NCI-H146 treated with DMSO at 0.1 percent for 48 hours (cell line): ENCODE measurements around the gene OR1A2.
"Not testable (repeated sequence)": the region's sequence is repeated elsewhere in the genome, so short reads cannot be mapped to it uniquely, and the experiment has no call there.

Experiments used
- DNase-seq: peaks from one replicate; lab custom pipeline; 2025; ENCODE audit not compliant: unreplicated experiment; lab: John Stamatoyannopoulos, UW

The OR1A2 gene

GRCh38 chr17:3197219-3197618 lies at the start of gene OR1A2:
TSS of gene OR1A2 (plus strand) at chr17:3197519. CDS start at chr17:3197519, 0 bp downstream.
- no peak for DNase-seq

GRCh38 chr17:3157218-3157617 lies 40.1 kb upstream of the OR1A2 start:
- no peak for DNase-seq

DNA sequence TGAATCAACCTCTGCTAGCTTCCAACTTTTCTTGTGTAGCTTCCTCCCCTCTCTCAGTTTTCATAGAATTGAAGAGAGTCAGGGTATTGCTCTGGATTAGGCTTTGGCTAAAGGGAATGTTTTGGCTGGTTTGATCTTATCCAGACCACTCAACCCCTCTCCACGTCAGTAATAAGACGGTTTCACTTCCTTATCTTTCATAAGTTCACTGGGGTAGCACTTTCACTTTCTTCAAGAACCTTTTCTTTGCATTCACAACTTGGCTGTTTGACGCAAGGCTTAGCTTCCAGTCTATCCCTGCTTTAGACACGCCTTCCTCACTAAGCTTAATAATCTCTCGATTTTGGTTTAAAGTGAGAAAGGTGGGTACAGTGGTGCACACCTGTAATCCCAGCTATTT lies 29.7 kb upstream of the OR1A2 start:
- DNase-seq: no peak

GRCh38 chr17:3189961-3190360 lies 7.4 kb upstream of the OR1A2 start:
- no peak for DNase-seq

GRCh38 chr17:3207367-3207766 lies 10.0 kb downstream of the OR1A2 start, which contains the start of gene OR1A1:
TSS of gene OR1A1 (plus strand) at chr17:3207667. CDS start at chr17:3215621, 7,954 bp downstream.
- DNase-seq: no peak

GRCh38 chr17:3208484-3208883 lies 11.2 kb downstream of the OR1A2 start:
- no peak for DNase-seq

- no peak for DNase-seq
These were observed 15.7 kb downstream of the OR1A2 start for GRCh38 chr17:3213001-3213400.

- no peak for DNase-seq
These were observed 16.3 kb downstream of the OR1A2 start for GRCh38 chr17:3213587-3213986.

DNA sequence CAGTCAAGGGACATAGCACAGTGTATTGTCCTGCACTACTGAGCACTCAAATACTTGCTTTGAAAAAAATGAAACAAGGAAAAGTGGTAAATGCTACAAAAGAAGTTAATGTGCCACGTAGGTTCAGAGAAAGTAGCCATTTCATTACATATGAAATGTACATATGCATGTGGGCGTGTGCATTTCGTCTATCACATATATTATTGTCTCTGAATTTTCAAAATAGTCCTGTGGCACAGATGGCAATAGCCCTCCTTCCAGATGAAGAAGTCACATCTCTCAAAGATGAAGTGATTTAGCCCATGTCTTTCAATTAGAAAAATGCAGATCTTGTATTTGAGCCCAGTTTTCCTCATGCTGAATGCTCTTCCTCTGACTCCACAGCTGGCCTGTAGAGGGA lies 22.7 kb downstream of the OR1A2 start:
- DNase-seq: not testable (repeated sequence)

DNA sequence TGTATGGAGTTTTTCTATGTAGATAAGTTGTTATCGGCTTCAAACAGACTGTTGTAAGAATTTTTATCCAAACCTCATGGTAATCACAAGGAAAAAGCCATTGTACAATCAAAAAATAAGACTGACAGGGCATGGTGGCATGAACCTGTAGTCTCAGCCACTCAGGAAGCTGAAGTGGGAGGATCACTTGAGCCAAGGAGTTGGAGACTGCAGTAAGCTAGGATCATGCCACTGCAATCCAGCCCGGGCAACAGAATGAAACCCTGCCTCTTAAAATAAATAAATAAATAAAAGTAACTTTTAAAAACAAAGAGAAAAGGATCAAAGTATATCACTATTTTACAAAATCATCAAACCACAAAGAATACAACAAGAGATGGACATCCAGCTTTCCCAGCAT lies 24.5 kb downstream of the OR1A2 start:
- DNase-seq: no peak

DNA sequence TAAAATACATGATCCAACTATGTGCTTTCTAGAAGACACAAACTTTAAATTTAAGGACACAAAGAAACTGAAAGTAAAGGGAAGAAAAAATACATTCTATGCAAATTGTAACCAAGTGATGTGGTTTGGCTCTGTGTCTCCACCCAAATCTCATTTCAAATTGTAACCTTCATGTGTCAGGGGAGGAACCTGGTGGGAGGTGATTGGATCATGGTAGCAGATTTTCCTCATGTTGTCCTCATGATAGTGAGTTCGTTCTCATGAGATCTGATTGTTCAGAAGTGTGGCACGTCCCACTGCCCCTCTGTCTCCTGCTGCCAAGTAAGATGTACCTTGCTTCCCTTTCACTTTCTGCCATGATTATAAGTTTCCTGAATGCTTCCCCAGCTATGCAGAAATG lies 25.2 kb downstream of the OR1A2 start:
- no peak for DNase-seq

DNA sequence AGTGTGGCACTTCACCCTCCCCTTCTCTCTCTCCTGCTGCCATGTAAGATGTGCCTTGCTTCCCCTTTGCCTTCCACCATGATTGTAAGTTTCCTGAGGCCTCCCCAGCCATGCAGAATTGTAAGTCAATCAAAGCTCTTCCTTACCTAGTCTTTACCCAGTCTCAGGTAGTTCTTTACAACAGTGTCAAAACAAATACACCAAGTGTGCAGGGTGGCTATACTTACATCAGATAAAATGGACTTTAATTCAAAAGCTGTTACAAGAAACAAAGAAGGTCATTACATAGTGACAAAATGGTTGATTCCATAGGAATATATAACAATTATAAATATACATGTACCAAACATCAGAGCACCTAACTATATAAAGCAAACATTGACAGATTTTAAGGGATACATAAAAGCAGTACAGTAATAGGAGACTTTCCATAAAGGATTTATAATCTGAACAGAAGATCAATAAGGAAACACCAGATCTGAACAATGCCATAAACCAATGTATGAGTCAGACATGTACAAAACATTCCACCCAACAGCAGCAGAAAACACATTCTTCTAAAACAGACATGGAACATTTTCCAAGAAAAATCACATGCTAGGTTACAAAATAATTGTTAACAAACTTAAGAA lies 27.5 kb downstream of the OR1A2 start:
- not testable (repeated sequence) for DNase-seq

- not testable (repeated sequence) for DNase-seq
These were observed 35.0 kb downstream of the OR1A2 start for GRCh38 chr17:3232300-3232699.

- not testable (repeated sequence) for DNase-seq
These were observed 41.4 kb downstream of the OR1A2 start for GRCh38 chr17:3238685-3239084.

- not testable (repeated sequence) for DNase-seq
These were observed 43.7 kb downstream of the OR1A2 start for GRCh38 chr17:3241044-3241443.

GRCh38 chr17:3244841-3245240 lies 47.5 kb downstream of the OR1A2 start:
- not testable (repeated sequence) for DNase-seq
